CD4-positive, alpha-beta T cell treated with Interferon gamma for 1 hour (primary cell): ENCODE measurements around the gene ERBB2.

Source experiments
- DNase-seq: peaks from one replicate; pipeline ENCODE4 v3.0.0-alpha.2; 2020

The ERBB2 gene

DNA sequence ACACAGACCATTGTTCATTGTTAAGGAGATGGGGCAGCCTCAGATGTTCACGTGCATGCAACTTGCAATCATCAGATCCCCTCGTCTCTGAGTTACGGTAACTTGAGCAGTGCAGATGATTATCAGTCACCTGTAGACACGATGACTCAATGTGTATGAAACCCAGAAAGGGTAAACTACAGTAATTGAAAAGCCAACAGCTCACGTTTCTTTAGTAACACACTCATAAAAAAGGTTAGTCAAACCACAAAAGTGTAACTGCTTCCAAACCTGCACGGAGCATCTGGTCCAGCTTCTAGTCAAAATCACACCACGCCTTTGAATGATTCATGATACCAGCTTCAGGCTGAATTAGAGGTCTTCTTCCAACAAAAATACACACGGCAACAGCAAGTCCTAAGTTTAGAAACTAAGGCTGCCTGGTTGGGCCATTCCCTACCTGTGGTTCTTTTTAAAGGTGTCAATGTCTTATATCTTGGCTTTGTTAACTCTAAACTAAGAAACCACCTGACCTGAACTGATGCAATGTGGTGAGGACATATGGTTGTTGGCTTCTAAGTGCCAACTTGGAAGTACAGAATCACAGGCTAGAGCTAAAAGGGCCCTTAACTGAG, 70.2 kb downstream of the ERBB2 start:
- DNase-seq = peak; percentile 35

DNA sequence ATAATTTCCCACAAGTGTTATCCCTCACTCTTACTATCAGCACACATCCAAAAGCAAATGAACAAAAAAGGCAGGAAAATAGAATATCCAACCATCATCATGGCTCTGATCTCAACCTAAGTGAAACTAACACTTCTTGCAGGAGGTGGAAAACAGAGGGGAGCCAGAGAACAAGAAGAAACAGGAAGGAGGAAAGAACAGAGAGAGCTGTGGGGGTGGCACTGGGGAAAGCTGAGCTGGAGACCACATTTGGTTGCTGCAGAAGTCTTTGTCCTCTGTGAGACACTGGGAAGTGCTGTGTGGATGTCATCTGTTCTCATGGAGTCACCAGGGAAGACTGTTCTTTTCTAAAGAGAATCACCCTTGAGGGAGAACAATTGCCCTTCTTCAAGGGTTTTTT, 72.6 kb downstream of the ERBB2 start:
- no peak for DNase-seq

DNA sequence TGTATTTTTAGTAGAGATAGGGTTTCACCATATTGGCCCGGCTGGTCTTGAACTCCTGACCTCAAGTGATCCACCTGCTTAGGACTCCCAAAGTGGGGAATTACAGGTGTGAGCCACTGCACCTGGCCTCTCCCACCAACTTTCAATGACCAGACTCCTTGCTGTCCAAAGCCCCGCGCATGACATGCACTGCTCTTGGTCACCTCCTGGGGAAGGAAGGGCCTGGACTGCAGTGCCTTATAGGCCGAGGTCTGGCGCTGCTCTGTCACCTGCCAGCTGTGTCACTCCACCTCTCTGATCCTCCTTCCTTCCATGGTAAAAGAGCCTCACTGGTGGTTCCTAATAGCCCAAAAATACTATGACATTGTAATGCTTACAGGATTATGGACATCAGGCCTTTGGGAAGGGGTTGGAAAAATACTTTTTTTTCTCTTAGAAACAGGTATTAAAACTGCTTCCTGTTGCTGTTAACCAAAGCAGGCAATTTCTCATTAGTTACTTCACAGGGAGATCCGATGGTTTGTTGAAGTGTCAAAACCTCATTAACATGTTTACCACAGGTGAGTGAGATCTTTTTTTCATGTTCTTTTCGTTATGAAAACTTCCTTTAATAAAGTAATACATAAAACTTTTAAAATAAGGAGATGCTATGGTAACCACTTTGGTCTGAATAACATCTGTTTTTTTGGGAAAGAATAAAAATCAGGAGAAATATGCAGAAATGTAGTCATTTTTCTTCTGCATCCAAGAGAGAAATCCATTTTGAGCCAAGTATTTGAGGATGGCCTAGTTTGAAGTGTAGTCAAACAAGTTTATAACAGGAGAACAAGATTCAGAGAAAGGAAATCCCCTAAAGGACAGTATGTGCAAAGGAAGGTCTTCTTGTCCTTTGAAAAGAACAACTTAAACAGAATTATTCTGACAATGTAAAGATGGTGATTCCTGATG, 73.4 kb downstream of the ERBB2 start:
- DNase-seq = no peak

DNA sequence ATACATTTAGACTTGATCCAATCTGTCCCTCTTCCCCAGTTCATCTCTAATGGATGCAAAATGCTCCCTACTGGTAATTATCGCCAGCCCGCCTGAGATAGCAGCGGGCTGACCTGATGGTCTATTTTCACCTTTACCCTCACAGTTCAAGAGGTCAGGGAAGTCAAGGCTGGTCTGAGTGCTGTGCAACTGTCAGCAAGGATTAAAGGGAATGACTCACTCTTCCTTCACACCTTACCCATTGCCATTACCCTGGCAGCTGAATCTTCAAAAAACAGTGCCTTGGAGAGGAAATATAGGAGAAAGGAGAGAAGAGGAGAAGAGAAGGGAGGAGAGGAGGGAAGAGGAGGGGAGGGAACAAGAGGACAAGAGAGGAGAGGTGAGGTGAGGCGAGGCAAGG, 74.2 kb downstream of the ERBB2 start:
- no peak for DNase-seq

DNA sequence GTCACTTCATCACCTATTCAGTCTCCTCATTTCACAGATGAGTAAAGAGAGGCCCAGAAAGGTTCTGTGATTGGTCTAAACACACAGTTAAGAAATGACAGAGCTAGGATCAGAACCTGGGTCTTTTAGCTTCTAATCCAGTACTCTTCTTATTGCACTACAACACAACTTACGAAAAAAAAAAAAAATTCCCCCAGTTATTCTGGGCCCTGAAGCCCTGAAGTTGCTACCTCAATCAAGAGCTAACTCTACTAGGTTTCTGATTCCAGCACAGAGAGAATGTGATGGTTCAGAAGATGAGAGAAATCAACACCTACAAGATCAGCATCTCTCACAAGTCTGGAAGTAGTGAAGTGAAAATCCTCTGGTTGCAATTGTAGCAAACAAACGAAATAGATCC, 75.2 kb downstream of the ERBB2 start:
- no peak for DNase-seq

DNA sequence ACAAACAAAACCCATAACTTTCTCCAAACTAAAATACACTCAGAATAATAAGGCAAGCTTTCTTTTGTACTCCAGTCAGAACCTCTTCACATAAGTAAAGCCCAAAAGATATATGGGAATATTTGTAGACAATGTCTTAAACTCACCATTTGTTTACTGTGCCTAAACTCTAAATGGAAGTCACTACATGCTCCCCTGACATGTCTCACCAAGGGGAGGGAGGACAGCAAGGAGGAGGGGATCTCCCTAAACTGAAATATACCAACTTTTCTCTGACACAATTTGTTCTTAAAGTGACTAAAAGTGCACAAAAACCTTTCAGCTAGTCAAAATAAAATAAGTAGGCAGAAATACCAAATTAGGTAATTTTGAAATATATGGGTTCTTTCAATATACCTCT, 76.4 kb downstream of the ERBB2 start:
- no peak for DNase-seq

DNA sequence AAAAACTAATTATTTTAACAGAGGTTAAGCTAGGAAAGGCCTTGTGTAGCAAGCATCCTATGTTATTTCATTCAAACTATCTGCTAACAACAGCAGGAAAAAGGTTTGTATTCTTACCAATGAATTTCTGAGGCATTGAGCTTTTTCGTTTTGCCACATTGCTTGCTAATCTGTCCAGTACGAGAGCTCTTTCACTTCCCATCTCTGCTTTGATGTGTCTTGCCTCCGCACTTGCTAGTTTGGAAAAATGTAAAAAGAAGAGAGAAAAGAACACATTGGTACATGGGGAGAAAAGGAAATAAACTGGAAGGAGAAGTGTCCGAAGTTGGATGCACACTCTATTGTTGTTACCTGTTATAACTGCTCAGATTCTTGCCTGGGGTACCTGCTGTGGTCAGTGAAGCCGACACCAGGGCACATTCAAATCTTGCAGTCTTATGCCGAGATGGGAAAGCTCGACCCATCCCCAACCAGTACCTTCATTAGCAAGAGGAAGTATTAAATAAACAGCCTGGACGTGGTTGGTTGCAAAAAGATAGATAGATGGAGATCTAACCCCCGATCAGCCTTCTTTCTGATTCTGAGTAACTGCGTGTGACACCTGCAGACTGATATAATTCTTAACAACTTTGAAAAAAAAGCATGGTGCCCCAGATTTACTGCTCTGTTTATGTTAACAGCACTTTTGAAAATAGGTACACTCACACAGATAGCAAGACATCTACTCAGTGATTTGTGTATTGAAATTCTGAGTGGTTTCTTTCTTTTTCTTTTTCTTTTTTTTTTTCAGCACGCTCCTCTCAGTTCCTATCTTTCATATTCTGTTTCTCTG, 77.9 kb downstream of the ERBB2 start:
- DNase-seq = no peak
